H1 (cell line): Measurements from ENCODE around the gene RASGRP3. TPM values are rescaled to one million over a fixed set of nuclear protein-coding genes. Genes with fewer than 3 reads are reported as not detected.

Experiments
- BRCA1 ChIP-seq: IDR thresholded peaks from 2 replicates; pipeline ENCODE4 v1.6.1; 2012; ENCODE audit warnings: low read depth, low read length, improper control_type of control experiment
- EP300 ChIP-seq, 2 experiments: IDR thresholded peaks; 1 replicate in 1 of 2; 2 replicates in 1 of 2; pipeline ENCODE4 v1.6.1; 2011 to 2012; ENCODE audit warnings: low read depth in 2 of 2, low read length in 2 of 2, mild to moderate bottlenecking in 2 of 2, borderline replicate concordance in 1 of 2, inconsistent platforms in 1 of 2, moderate library complexity in 1 of 2
- KDM4A ChIP-seq: IDR thresholded peaks from one replicate; pipeline ENCODE4 v1.7.1; 2012; ENCODE audit warnings: low read depth, mild to moderate bottlenecking, moderate library complexity, low read length, inconsistent platforms; ENCODE audit not compliant: severe bottlenecking
- RBBP5 ChIP-seq: IDR thresholded peaks from 2 replicates; pipeline ENCODE4 v1.7.1; 2012; ENCODE audit warnings: low read depth, mild to moderate bottlenecking, inconsistent platforms, low read length, moderate library complexity, borderline replicate concordance
- TCF12 ChIP-seq: IDR thresholded peaks from 2 replicates; pipeline ENCODE4 v1.6.1; 2011; ENCODE audit warnings: low read depth, mild to moderate bottlenecking, low read length
- USF2 ChIP-seq: IDR thresholded peaks from 2 replicates; pipeline ENCODE4 v1.6.1; 2011; ENCODE audit warnings: low read length, improper control_type of control experiment
- polyA plus RNA-seq, 7 experiments: library from polyadenylated mRNA; depleted of rRNA in 3 of 7; stranded (reverse) in 5 of 7; unstranded in 2 of 7; fragments of >200 nt in 5 of 7; fragments of 200-250 nt in 2 of 7; gene quantifications; 1 replicate in 5 of 7; 2 replicates in 1 of 7; 4 replicates in 1 of 7; pipeline versions ENCODE4 v1.2.1 to v1.2.3, GENCODE V29; 2011 to 2013; ENCODE audit warnings: missing spikeins in 2 of 7, mixed read lengths in 2 of 7
- total RNA-seq: library from RNA; stranded (reverse); fragmentation: NEBNext Ultra II Directional; extraction: Animal tissue kit (Norgen Biotek cat#: 25700); gene quantifications from 2 replicates; pipeline ENCODE4 v1.2.1, GENCODE V29; 2021

RASGRP3 gene
- total and polyA plus RNA-seq, 2 of the 8 experiments (the other 6 are each of a cell fraction or from before 2014, with no cell fraction given), result 0.06 TPM; not detected in 1

- TF ChIP-seq EP300 (IDR thresholded peaks at IDR 0.05; ENCODE audit: borderline replicate concordance in 1 of 2, low read depth in 2 of 2, low read length in 2 of 2), result no peak
- no peak for TF ChIP-seq KDM4A
- no peak for TF ChIP-seq TCF12
- no peak for TF ChIP-seq USF2
- TF ChIP-seq RBBP5, result no peak
- TF ChIP-seq BRCA1, result no peak
Observed at GRCh38 chr2:33477473-33478468, 1.3 kb downstream of the RASGRP3 start (continued).
